Loucy (cell line): Measurements from ENCODE around the gene HUNK.

Source experiments
- H2AFZ ChIP-seq: fragments of 200-600 bp; sonication (generic); 2 replicates; pipeline ENCODE4 v1.6.0; 2016; ENCODE audit warnings: antibody characterized with exemption, mild to moderate bottlenecking, low read length, moderate library complexity
- H3F3A ChIP-seq: fragments of 200-600 bp; 2 replicates; pipeline ENCODE4 v1.6.0; 2016; ENCODE audit warnings: antibody characterized with exemption, low read depth, mild to moderate bottlenecking
- H3K27me3 ChIP-seq: fragments of 200-600 bp; sonication (generic); 2 replicates; pipeline ENCODE4 v1.6.1; 2014; ENCODE audit warnings: low read length, mild to moderate bottlenecking; ENCODE audit not compliant: insufficient read depth, poor library complexity, severe bottlenecking
- H3K36me3 ChIP-seq: fragments of 200-600 bp; sonication (generic); 2 replicates; pipeline ENCODE4 v1.6.1; 2016; ENCODE audit warnings: low read length; ENCODE audit not compliant: insufficient read depth
- H3K4me1 ChIP-seq: fragments of 200-600 bp; sonication (generic); 2 replicates; pipeline ENCODE4 v1.5.1; 2014; ENCODE audit warnings: low read length, mild to moderate bottlenecking; ENCODE audit not compliant: insufficient read depth, poor library complexity, severe bottlenecking
- H3K4me2 ChIP-seq: fragments of 200-600 bp; sonication (generic); 2 replicates; pipeline ENCODE4 v1.6.0; 2014; ENCODE audit warnings: antibody characterized with exemption, low read length, low read depth, mild to moderate bottlenecking; ENCODE audit not compliant: poor library complexity, severe bottlenecking
- H3K4me3 ChIP-seq: fragments of 200-600 bp; sonication (generic); 2 replicates; pipeline ENCODE4 v1.5.1; 2014; ENCODE audit warnings: low read length, mild to moderate bottlenecking, mixed read lengths; ENCODE audit not compliant: poor library complexity, severe bottlenecking
- H3K79me2 ChIP-seq: fragments of 200-600 bp; sonication (generic); 2 replicates; pipeline ENCODE4 v1.6.1; 2014; ENCODE audit warnings: low read length; ENCODE audit not compliant: insufficient read depth
- H3K9ac ChIP-seq: fragments of 200-600 bp; sonication (generic); 2 replicates; pipeline ENCODE4 v1.6.0; 2014; ENCODE audit warnings: mild to moderate bottlenecking, low read depth, low read length, moderate library complexity; ENCODE audit not compliant: poor library complexity, severe bottlenecking
- H3K9me2 ChIP-seq: fragments of 200-600 bp; sonication (generic); replicated peaks from 2 replicates; pipeline ENCODE4 v1.6.1; 2016; ENCODE audit warnings: low read depth, low read length, mixed read lengths
- H3K9me3 ChIP-seq: fragments of 200-600 bp; sonication (generic); 2 replicates; pipeline ENCODE4 v1.6.1; 2014; ENCODE audit warnings: mild to moderate bottlenecking, antibody characterized with exemption, low read length, low read depth; ENCODE audit not compliant: insufficient read depth
- H4K20me1 ChIP-seq: fragments of 200-600 bp; sonication (generic); 2 replicates; pipeline ENCODE4 v1.6.0; 2014; ENCODE audit warnings: antibody characterized with exemption, low read length, mild to moderate bottlenecking; ENCODE audit not compliant: insufficient read depth, poor library complexity, severe bottlenecking
- EZH2phosphoT487 ChIP-seq: fragments of 200-600 bp; IDR thresholded peaks from 2 replicates; pipeline ENCODE4 v1.6.1; 2018; ENCODE audit warnings: antibody characterized with exemption, mild to moderate bottlenecking, moderate library complexity, borderline replicate concordance
- TF ChIP-seq, protein P1 (sequence below): fragments of 200-600 bp; sonication (generic); conservative IDR thresholded peaks from 2 replicates; pipeline ENCODE4 v1.5.1; 2014; ENCODE audit warnings: mild to moderate bottlenecking, antibody characterized with exemption, low read length

HUNK gene

GRCh38 chr21:32001390-32001789 is 128.6 kb downstream of the HUNK start:
- Histone ChIP-seq H3K9ac (no peak overlapping the region), H3K9me2 (no peaks in the 10 kb centered on the region), H3K4me3 (no peak overlapping the region), H3K9me3 (peaks cover 20% of the 10 kb centered on the region; the same call in 1 of the 2 replicates), H3K4me2 (no peak overlapping the region), H3F3A (no peaks in the 10 kb centered on the region), H3K27me3 (no peaks in the 10 kb centered on the region), H3K79me2 (no peaks in the 10 kb centered on the region), H2AFZ (no peak overlapping the region), H4K20me1 (no peaks in the 10 kb centered on the region), H3K36me3 (no peaks in the 10 kb centered on the region), H3K4me1 (no peaks in the 10 kb centered on the region)
- TF ChIP-seq, protein P1, sequence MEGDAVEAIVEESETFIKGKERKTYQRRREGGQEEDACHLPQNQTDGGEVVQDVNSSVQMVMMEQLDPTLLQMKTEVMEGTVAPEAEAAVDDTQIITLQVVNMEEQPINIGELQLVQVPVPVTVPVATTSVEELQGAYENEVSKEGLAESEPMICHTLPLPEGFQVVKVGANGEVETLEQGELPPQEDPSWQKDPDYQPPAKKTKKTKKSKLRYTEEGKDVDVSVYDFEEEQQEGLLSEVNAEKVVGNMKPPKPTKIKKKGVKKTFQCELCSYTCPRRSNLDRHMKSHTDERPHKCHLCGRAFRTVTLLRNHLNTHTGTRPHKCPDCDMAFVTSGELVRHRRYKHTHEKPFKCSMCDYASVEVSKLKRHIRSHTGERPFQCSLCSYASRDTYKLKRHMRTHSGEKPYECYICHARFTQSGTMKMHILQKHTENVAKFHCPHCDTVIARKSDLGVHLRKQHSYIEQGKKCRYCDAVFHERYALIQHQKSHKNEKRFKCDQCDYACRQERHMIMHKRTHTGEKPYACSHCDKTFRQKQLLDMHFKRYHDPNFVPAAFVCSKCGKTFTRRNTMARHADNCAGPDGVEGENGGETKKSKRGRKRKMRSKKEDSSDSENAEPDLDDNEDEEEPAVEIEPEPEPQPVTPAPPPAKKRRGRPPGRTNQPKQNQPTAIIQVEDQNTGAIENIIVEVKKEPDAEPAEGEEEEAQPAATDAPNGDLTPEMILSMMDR: no peak
- no peak for TF ChIP-seq EZH2phosphoT487

- Histone ChIP-seq H3K36me3 (no peaks in the 10 kb centered on the region), H2AFZ (no peak overlapping the region), H3K4me3 (no peak overlapping the region), H3F3A (no peaks in the 10 kb centered on the region), H3K9me2 (no peaks in the 10 kb centered on the region), H3K9ac (no peak overlapping the region), H3K9me3 (peaks cover 17% of the 10 kb centered on the region; the same call in 1 of the 2 replicates), H3K79me2 (no peaks in the 10 kb centered on the region), H3K4me1 (no peaks in the 10 kb centered on the region), H3K4me2 (no peak overlapping the region), H3K27me3 (no peaks in the 10 kb centered on the region), H4K20me1 (no peaks in the 10 kb centered on the region)
- no peak for TF ChIP-seq EZH2phosphoT487
- TF ChIP-seq, protein P1: no peak
These were observed 130.6 kb downstream of the HUNK start for GRCh38 chr21:32003411-32003810.

DNA sequence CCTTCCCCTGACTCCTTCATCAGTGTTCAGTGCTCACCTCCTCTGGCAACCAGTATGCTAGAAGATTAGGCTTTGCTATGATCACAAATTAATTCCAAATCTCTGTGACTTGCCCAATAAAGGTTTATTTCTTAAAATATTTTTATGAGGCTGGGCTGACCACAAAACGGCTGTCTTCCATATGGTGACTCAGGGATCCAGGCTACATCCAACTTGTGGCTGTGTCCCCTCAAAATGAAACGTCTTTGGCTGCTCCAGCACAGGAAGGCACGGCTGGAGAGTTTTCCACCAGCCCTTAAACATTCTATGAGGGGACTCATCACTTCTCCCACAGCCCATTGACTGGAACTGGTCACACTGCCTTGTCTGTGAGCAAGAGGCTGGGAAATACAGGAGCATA is 131.5 kb downstream of the HUNK start:
- Histone ChIP-seq H3K9me3 (peaks cover 10% of the 10 kb centered on the region; the same call in 1 of the 2 replicates), H3K4me3 (no peak overlapping the region), H3K36me3 (no peaks in the 10 kb centered on the region), H3K27me3 (no peaks in the 10 kb centered on the region), H3K79me2 (no peaks in the 10 kb centered on the region), H3K9ac (no peak overlapping the region), H3K9me2 (no peaks in the 10 kb centered on the region), H3K4me2 (no peak overlapping the region), H3F3A (no peaks in the 10 kb centered on the region), H4K20me1 (no peaks in the 10 kb centered on the region), H3K4me1 (no peaks in the 10 kb centered on the region), H2AFZ (no peak overlapping the region)
- TF ChIP-seq, protein P1: no peak
- no peak for TF ChIP-seq EZH2phosphoT487
